Heart left ventricle (tissue), 16 donors: Measurements from ENCODE around the gene ADPRHL1. TPM values are rescaled to one million over a fixed set of nuclear protein-coding genes. Genes with fewer than 3 reads are reported as not detected.

Experiments
- ATAC-seq, 4 donors: fragments of 200-7000 bp; cut with Tn5 transposase; one replicate each; pipeline ENCODE4 v1.9.1; 2020 to 2022; ENCODE audit warnings: moderate library complexity in 4 of 4, mild to moderate bottlenecking in 3 of 4, moderate number of reproducible peaks in 1 of 4
- DNase-seq, 5 donors: peaks; one replicate each; pipeline ENCODE4 v3.0.0-alpha.2; 2020
- H3K27ac ChIP-seq, 12 donors: fragments of 200-600 bp; sonication (generic) in 4 of 12; one replicate each; pipeline versions ENCODE4 v1.5.0 to v1.8.0; 2016 to 2022; ENCODE audit warnings: mild to moderate bottlenecking in 2 of 12
- H3K27me3 ChIP-seq, 9 donors: fragments of 200-600 bp; sonication (generic) in 2 of 9; one replicate each; pipeline versions ENCODE4 v1.5.1 to v1.8.0; 2016 to 2022; ENCODE audit warnings: mild to moderate bottlenecking in 3 of 9
- H3K36me3 ChIP-seq, 9 donors: fragments of 200-600 bp; sonication (generic) in 2 of 9; one replicate each; pipeline versions ENCODE4 v1.5.0 to v1.8.0; 2018 to 2022; ENCODE audit warnings: mild to moderate bottlenecking in 2 of 9
- H3K4me1 ChIP-seq, 12 donors: fragments of 200-600 bp; sonication (generic) in 4 of 12; one replicate each; pipeline versions ENCODE4 v1.5.0 to v1.8.0; 2016 to 2022; ENCODE audit warnings: mild to moderate bottlenecking in 3 of 12
- H3K4me3 ChIP-seq, 12 donors: fragments of 200-600 bp; sonication (generic) in 4 of 12; one replicate each; pipeline versions ENCODE4 v1.5.0 to v1.8.0; 2017 to 2022; ENCODE audit warnings: mild to moderate bottlenecking in 9 of 12, moderate library complexity in 4 of 12
- H3K9me3 ChIP-seq, 12 donors: fragments of 200-600 bp; sonication (generic) in 4 of 12; one replicate each; pipeline versions ENCODE4 v1.5.0 to v1.8.0; 2016 to 2022; ENCODE audit warnings: mild to moderate bottlenecking in 1 of 12
- POLR2A ChIP-seq, 2 donors: fragments of 450-650 bp; IDR thresholded peaks; one replicate each; pipeline ENCODE4 v1.6.1; 2017; ENCODE audit warnings: antibody characterized with exemption in 2 of 2, mild to moderate bottlenecking in 2 of 2, moderate library complexity in 2 of 2
- WGBS, 4 donors: extraction: QIAGEN DNeasy Blood & Tissue Kit in 2 of 4; methylation state at CpG; one replicate each; pipeline versions ENCODE4 v1.1.5 to v1.1.7; 2013 to 2018; 5-methylcytosine and 5-hydroxymethylcytosine counted together
- intact Hi-C, 10 donors: fragments of 100-400 bp; cut with DNase I; formaldehyde crosslinking; loops; one replicate each; pipeline versions ENCODE4 v1.11.1 to v1.14.2; 2022
- polyA plus RNA-seq, 2 donors: library from polyadenylated mRNA; stranded (reverse); fragments of 200-250 nt; gene quantifications; one replicate each; pipeline ENCODE4 v1.2.3, GENCODE V29; 2013
- total RNA-seq, 9 donors: library from RNA; depleted of rRNA in 2 of 9; stranded (reverse); fragments of >200 nt in 2 of 9; fragmentation: NEBNext Ultra II Directional in 3 of 9; extraction: Animal tissue kit (Norgen Biotek cat#: 25700) in 3 of 9; gene quantifications; one replicate each; pipeline versions ENCODE4 v1.1.0 to v1.2.4, GENCODE V29; 2016 to 2023
- TF ChIP-seq, protein P1 (sequence below), 12 donors: fragments of 200-600 bp; sonication (generic) in 4 of 12; IDR thresholded peaks; one replicate each; pipeline versions ENCODE4 v1.5.0 to v1.8.0; 2018 to 2022; ENCODE audit warnings: antibody characterized with exemption in 12 of 12, mild to moderate bottlenecking in 5 of 12
- donor health status: ischemic (EF 13 %, LVEDD 7.1; RV severe dilation, severe dysfunction).
- donor health status: healthy with polysubstance abuse.
- donor health status: DM: no; HTN: yes; CAD: no.
- donor health status: DM: no; HTN: no; CAD: no.
- donor health status: ischemic (EF 25% LVEDD 6.9; RV normal size, moderate dysfunction).
- donor health status: ischemic (EF 25% LVEDD 5.7; RV mildly dilated, moderate dysfunction).
- donor health status: healthy.
- donor health status: DM: yes; HTN: yes; CAD: no.
- donor health status: ischemic (EF 35%, LVEDD 5.7; RV mildly dilated, moderate dysfunction).
- donor health status: nonischemic (EF 11% LVEDD 7.7; RV severe dilation, severe dysfunction).
- donor health status: DM: yes; HTN: yes; CAD: no.
- donor health status: PGD.
- donor health status: ischemic (EF 29% LVEDD 5.4; RV normal size, mild dysfunction).
- donor health status: nonischemic (EF 23%, LVEDD 6.1; RV moderate dilation, normal function).

ADPRHL1 gene
- total and polyA plus RNA-seq, 11 donors = 160 to 774 (median 521) TPM

DNA sequence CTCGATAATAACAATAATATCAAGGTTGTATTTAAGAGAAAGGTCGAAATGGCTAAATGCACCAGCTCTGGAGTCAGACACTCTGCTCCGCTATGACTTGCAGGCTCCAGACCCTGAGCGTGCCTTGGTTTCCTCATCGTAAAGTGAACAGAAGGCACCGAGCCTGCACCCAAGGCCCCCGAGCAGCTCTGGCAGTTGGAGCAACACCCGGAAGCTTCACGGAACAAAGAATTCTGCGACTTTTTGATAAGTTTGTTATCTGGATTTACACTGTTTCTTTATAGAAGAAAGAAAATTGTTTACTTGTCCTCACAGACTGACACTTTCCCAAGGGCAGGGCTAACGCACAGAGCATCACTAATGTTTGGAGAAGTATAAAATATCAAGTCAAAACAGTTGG lies 93.7 kb downstream of the ADPRHL1 start:
- Histone ChIP-seq H3K27me3 (peaks cover 0 to 33% (median 10%) of the 10 kb centered on the region in 9 donors), H3K4me3 (no peak overlapping the region), H3K36me3 (no peaks in the 10 kb centered on the region), H3K9me3 (no peaks in the 10 kb centered on the region), H3K27ac (no peak overlapping the region), H3K4me1 (peaks cover 0 to 14% (median 2%) of the 10 kb centered on the region in 12 donors)
- 80 to 88% (median 82%) methylated on average over 11 of the region's 11 CpGs for WGBS, 4 donors
- TF ChIP-seq, protein P1, sequence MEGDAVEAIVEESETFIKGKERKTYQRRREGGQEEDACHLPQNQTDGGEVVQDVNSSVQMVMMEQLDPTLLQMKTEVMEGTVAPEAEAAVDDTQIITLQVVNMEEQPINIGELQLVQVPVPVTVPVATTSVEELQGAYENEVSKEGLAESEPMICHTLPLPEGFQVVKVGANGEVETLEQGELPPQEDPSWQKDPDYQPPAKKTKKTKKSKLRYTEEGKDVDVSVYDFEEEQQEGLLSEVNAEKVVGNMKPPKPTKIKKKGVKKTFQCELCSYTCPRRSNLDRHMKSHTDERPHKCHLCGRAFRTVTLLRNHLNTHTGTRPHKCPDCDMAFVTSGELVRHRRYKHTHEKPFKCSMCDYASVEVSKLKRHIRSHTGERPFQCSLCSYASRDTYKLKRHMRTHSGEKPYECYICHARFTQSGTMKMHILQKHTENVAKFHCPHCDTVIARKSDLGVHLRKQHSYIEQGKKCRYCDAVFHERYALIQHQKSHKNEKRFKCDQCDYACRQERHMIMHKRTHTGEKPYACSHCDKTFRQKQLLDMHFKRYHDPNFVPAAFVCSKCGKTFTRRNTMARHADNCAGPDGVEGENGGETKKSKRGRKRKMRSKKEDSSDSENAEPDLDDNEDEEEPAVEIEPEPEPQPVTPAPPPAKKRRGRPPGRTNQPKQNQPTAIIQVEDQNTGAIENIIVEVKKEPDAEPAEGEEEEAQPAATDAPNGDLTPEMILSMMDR (IDR thresholded peaks at IDR 0.05) = no peak
- TF ChIP-seq POLR2A (IDR thresholded peaks at IDR 0.05) = no peak
- ATAC-seq (no peak), DNase-seq (no peak)
- intact Hi-C loops = no loop called here

DNA sequence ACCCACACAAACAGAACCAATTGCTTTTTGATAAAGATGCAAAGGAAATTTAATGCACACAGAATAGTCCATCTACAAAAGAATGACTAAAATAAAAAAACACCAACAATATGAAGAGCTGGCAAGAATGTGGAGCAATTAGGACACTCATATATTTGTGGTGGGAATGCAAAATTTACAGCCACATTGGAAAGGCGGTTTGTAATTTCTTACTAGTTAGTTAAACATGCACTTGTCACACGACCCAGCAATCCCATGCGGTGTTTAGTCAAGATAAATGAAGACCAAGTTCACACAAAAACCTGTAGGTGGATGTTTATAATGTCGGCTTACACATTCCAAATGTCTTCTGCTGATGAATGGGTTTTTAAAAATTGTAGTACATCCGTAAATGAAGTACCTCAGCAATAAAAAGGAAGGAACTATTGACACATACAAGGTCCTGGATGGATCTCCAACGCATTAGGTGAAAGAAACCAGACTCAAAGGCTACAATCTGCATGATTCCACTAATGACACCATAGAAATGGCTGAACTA lies 94.6 kb downstream of the ADPRHL1 start:
- ATAC-seq (no peak), DNase-seq (no peak)
- H3K4me3 ChIP-seq = no peak overlapping the region
- 77 to 83% (median 78%) methylated on average over 6 of the region's 6 CpGs for WGBS, 4 donors
- H3K4me1 ChIP-seq = peaks cover 0 to 10% (median 2%) of the 10 kb centered on the region in 12 donors
- TF ChIP-seq, protein P1 (IDR thresholded peaks at IDR 0.05) = no peak
- no peak for TF ChIP-seq POLR2A (IDR thresholded peaks at IDR 0.05)
- no peak overlapping the region for H3K27ac ChIP-seq
- no peaks in the 10 kb centered on the region for H3K36me3 ChIP-seq
- H3K27me3 ChIP-seq = peaks cover 0 to 30% (median 9%) of the 10 kb centered on the region in 9 donors
- intact Hi-C loops = no loop called here
- H3K9me3 ChIP-seq = no peaks in the 10 kb centered on the region

DNA sequence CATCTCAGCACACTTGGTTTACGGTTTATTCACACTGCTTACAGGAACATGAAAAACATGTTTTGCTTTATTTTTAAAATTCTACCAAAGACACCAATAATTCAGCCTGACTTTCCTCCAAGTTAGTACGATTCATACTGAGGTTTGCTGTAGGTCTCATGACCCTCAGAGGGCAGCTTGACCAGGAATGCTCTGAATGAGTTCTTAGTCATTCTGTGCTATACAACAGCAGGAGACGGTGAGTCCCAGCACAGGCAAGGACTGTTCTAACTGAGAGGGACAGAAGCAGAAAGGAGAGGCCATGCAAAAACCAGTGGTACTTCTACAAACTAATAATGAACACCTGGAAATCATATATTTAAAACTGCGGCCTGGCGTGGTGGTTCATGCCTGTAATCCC lies 95.8 kb downstream of the ADPRHL1 start:
- no peak overlapping the region for H3K27ac ChIP-seq
- WGBS, 4 donors = 83 to 93% (median 91%) methylated on average over 5 of the region's 5 CpGs
- no peaks in the 10 kb centered on the region for H3K36me3 ChIP-seq
- H3K4me3 ChIP-seq = no peak overlapping the region
- no peak for TF ChIP-seq POLR2A (IDR thresholded peaks at IDR 0.05)
- TF ChIP-seq, protein P1 (IDR thresholded peaks at IDR 0.05) = no peak
- peaks cover 0 to 18% (median 0%) of the 10 kb centered on the region in 9 donors for H3K27me3 ChIP-seq
- DNase-seq = no peak
- H3K9me3 ChIP-seq = no peaks in the 10 kb centered on the region
- intact Hi-C loops = no loop called here
- no peaks in the 10 kb centered on the region for H3K4me1 ChIP-seq
- no peak for ATAC-seq

DNA sequence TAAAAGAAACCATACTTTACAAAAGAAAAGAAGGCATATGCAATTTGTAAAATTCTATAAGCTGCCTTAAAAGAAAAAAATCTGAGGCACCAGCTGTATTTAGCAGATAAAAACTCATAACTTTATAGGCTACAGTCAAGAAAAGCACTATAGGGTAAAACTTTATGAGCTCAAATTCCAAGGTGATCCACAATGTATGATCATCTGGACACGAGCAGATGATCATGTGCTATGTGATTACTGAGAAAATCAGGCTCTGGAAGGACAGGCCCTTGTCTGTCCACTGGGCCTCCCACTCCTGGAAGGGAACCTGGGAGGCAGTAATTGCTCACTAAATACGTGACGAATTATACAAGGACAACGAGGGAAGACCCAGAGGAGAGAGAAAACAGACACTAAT lies 96.7 kb downstream of the ADPRHL1 start:
- H3K4me1 ChIP-seq = no peaks in the 10 kb centered on the region
- H3K36me3 ChIP-seq = no peaks in the 10 kb centered on the region
- 53 to 66% (median 64%) methylated on average over 4 of the region's 4 CpGs for WGBS, 4 donors
- ATAC-seq (no peak), DNase-seq (no peak)
- H3K27me3 ChIP-seq = peaks cover 0 to 10% (median 0%) of the 10 kb centered on the region in 9 donors
- H3K27ac ChIP-seq = no peak overlapping the region
- H3K9me3 ChIP-seq = no peaks in the 10 kb centered on the region
- intact Hi-C loops = no loop called here
- no peak overlapping the region for H3K4me3 ChIP-seq
- no peak for TF ChIP-seq POLR2A (IDR thresholded peaks at IDR 0.05)
- TF ChIP-seq, protein P1 (IDR thresholded peaks at IDR 0.05) = no peak
